Peyer's patch (tissue), 4 donors: ENCODE data around the gene SLC7A10. TPM values are rescaled to one million over a fixed set of nuclear protein-coding genes. Genes with fewer than 3 reads are reported as not detected.

ENCODE experiments used
- DNase-seq, 3 donors: peaks; one replicate each; pipeline ENCODE4 v3.0.0-alpha.2; 2017 to 2019
- H3K27ac ChIP-seq, 4 donors: fragments of 200-600 bp; sonication (generic); one replicate each; pipeline ENCODE4 v1.5.1; 2016 to 2019
- H3K27me3 ChIP-seq, 2 donors: fragments of 200-600 bp; sonication (generic); one replicate each; pipeline ENCODE4 v1.5.1; 2019
- H3K36me3 ChIP-seq, 3 donors: fragments of 200-600 bp; sonication (generic); one replicate each; pipeline ENCODE4 v1.5.1; 2016 to 2019
- H3K4me1 ChIP-seq, 4 donors: fragments of 200-600 bp; sonication (generic); one replicate each; pipeline ENCODE4 v1.5.1; 2016 to 2019
- H3K4me3 ChIP-seq, 4 donors: fragments of 200-600 bp; sonication (generic); 1 replicate in 3 of 4; 2 replicates in 1 of 4; pipeline ENCODE4 v1.5.1; 2016 to 2019; ENCODE audit warnings: mild to moderate bottlenecking in 1 of 4
- H3K9me3 ChIP-seq, 4 donors: fragments of 200-600 bp; sonication (generic); one replicate each; pipeline ENCODE4 v1.5.1; 2016 to 2019; ENCODE audit warnings: mild to moderate bottlenecking in 1 of 4
- POLR2A ChIP-seq, 2 donors: fragments of 450-650 bp; IDR thresholded peaks; one replicate each; pipeline ENCODE4 v1.5.1; 2017; ENCODE audit warnings: antibody characterized with exemption in 2 of 2, mild to moderate bottlenecking in 2 of 2, moderate library complexity in 2 of 2
- total RNA-seq, 4 donors: library from RNA; depleted of rRNA; stranded (reverse); fragments of >200 nt; gene quantifications; one replicate each; pipeline ENCODE4 v1.1.0, GENCODE V29; 2016
- TF ChIP-seq, protein P1 (sequence below), 6 experiments: fragments of 450-650 bp in 4 of 6; fragments of 200-600 bp in 2 of 6; sonication (generic) in 1 of 6; IDR thresholded peaks; one replicate each; pipeline ENCODE4 v1.5.1; 2017 to 2019; ENCODE audit warnings: antibody characterized with exemption in 6 of 6, mild to moderate bottlenecking in 3 of 6, moderate library complexity in 1 of 6

SLC7A10 gene
- total RNA-seq, 4 donors from 2014 or later: not detected

DNA sequence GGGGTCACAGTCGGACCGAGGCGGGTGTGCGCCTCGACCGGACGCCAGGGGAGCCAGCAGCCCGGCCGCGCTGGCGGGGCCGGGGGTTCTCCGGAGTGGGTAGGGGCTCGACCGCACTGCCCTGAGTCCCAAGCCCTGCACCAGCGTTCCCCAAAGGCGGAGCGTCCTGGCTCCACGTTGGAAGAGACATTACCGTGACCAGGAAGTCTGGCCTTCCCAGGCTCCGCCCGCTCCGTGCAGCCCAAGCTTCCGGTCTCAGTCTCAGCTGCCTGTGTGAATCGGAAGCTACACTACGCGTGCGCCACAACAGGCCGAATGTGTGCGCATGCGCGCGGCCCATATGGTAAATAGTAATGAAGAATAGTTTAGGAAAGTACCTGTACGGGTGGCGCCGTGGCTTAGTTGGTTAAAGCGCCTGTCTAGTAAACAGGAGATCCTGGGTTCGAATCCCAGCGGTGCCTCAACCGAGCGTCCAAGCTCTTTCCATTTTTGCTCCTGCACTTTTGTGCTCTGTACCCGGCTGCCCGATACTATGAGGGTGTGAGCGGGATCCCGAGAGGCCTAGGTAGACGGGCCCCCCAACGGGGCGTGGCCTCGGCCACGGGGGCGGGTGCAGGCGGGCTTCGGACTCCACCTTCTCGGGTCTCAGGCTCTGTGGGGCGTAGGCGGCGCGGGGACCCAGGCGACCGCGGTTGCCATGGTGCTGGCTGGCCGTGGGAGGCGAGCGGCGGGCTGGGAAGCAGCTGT, 48.8 kb downstream of the SLC7A10 start:
- H3K36me3 ChIP-seq: no peaks in the 10 kb centered on the region
- peak; percentile 93 to 99 (median 98) for DNase-seq
- no peaks in the 10 kb centered on the region for H3K27me3 ChIP-seq
- H3K4me1 ChIP-seq: peaks cover 0 to 19% (median 6%) of the 10 kb centered on the region in 4 donors
- peak; percentile 68 to 78 for TF ChIP-seq POLR2A (IDR thresholded peaks at IDR 0.05)
- TF ChIP-seq, protein P1, sequence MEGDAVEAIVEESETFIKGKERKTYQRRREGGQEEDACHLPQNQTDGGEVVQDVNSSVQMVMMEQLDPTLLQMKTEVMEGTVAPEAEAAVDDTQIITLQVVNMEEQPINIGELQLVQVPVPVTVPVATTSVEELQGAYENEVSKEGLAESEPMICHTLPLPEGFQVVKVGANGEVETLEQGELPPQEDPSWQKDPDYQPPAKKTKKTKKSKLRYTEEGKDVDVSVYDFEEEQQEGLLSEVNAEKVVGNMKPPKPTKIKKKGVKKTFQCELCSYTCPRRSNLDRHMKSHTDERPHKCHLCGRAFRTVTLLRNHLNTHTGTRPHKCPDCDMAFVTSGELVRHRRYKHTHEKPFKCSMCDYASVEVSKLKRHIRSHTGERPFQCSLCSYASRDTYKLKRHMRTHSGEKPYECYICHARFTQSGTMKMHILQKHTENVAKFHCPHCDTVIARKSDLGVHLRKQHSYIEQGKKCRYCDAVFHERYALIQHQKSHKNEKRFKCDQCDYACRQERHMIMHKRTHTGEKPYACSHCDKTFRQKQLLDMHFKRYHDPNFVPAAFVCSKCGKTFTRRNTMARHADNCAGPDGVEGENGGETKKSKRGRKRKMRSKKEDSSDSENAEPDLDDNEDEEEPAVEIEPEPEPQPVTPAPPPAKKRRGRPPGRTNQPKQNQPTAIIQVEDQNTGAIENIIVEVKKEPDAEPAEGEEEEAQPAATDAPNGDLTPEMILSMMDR (IDR thresholded peaks at IDR 0.05): peak in 3 of 6 experiments; percentile 21 to 45 (median 43)
- H3K4me3 ChIP-seq: peak overlapping the region; percentile 83 to 95 (median 91)
- peak overlapping the region; percentile 93 to 96 (median 95) for H3K27ac ChIP-seq
- no peaks in the 10 kb centered on the region for H3K9me3 ChIP-seq

- Histone ChIP-seq H3K9me3 (no peaks in the 10 kb centered on the region), H3K27ac (peak overlapping the region; percentile 93 to 96 (median 95)), H3K4me3 (peak overlapping the region; percentile 83 to 95 (median 91)), H3K4me1 (peaks cover 0 to 26% (median 6%) of the 10 kb centered on the region in 4 donors), H3K27me3 (no peaks in the 10 kb centered on the region), H3K36me3 (no peaks in the 10 kb centered on the region)
- TF ChIP-seq POLR2A (IDR thresholded peaks at IDR 0.05): no peak
- TF ChIP-seq, protein P1 (IDR thresholded peaks at IDR 0.05): no peak
- DNase-seq: no peak
Measured at GRCh38 chr19:33175886-33176669, 49.6 kb downstream of the SLC7A10 start.

DNA sequence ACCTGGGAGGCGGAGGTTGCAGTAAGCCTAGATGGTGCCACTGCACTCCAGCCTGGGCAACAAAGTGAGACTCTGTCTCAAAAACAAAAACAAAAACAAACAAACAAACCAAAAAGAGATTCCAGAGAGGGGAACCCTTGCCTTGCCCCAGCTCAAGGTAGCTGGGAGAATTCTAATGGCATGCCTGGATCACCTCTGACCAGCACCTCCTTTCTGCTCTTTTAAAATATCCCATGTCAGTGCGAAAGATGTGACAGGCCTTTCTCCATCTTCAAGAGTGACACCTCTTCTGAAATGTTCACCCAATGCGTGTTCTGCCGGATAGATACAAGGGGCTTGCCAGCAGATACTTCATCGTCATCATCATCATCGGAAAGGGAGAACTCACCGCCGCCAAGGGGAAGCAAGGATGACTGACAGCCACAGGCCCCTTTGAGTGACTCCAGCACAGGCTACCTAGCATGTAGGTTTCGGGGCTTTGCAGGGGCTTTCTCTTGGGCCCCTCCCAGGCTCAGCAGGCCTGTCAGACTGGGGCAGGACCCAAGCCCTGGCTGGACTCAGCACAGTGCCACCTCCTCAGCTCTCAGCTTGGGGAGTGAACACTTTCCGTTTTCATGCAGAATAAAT, 50.4 kb downstream of the SLC7A10 start:
- Histone ChIP-seq H3K4me3 (no peak overlapping the region), H3K36me3 (no peaks in the 10 kb centered on the region), H3K27ac (no peak overlapping the region), H3K9me3 (no peaks in the 10 kb centered on the region), H3K27me3 (no peaks in the 10 kb centered on the region), H3K4me1 (peaks cover 0 to 31% (median 6%) of the 10 kb centered on the region in 4 donors)
- TF ChIP-seq, protein P1 (IDR thresholded peaks at IDR 0.05): no peak
- TF ChIP-seq POLR2A (IDR thresholded peaks at IDR 0.05): no peak
- no peak for DNase-seq

DNA sequence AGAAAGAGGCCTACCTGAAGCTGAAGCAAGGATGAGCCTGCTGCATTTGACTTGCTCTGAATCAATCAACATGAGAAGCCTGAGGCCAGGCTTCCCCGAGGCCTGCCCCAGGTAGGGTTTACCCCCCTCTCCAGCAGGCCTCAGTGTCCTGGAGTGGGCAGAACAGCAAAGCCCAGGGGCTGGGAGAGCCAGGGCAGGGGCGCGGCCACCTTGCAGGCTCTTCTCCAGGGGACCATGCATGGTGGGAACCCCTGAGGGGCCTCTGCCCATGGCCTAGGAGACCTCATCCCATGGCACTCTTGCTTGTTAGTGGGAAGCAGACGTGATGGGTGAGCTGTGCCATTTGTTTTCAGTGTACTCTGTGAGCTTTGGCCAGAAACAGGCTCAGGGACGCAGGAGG, 51.5 kb downstream of the SLC7A10 start:
- TF ChIP-seq, protein P1 (IDR thresholded peaks at IDR 0.05): no peak
- no peak for TF ChIP-seq POLR2A (IDR thresholded peaks at IDR 0.05)
- Histone ChIP-seq H3K4me3 (no peak overlapping the region), H3K9me3 (no peaks in the 10 kb centered on the region), H3K36me3 (no peaks in the 10 kb centered on the region), H3K27me3 (no peaks in the 10 kb centered on the region), H3K4me1 (peaks cover 0 to 31% (median 6%) of the 10 kb centered on the region in 4 donors), H3K27ac (no peak overlapping the region)
- DNase-seq: no peak

DNA sequence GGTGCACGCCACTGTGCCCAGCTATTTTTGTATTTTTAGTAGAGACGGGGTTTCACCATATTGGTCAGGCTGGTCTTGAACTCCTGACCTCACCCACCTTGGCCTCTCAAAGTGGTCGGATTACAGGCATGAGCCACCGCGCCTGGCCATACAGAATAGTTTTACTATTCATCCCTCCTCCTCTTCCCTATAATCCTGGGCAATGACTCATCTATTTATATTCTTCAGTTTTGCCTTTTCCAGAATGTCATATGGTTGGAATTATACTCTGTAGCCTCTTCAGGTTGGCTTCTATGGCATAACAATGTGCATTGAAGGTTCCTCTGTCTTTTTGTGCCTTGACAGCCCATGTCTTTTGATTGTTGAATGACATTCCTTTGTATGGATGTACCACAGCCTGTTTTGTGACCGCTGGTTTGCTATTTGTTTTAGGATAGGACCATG, 53.7 kb downstream of the SLC7A10 start:
- H3K27ac ChIP-seq: peak overlapping the region in 1 of 4 donors; percentile 2
- H3K36me3 ChIP-seq: no peaks in the 10 kb centered on the region
- H3K27me3 ChIP-seq: no peaks in the 10 kb centered on the region
- no peaks in the 10 kb centered on the region for H3K9me3 ChIP-seq
- peaks cover 0 to 21% (median 2%) of the 10 kb centered on the region in 4 donors for H3K4me1 ChIP-seq
- TF ChIP-seq, protein P1 (IDR thresholded peaks at IDR 0.05): no peak
- no peak for TF ChIP-seq POLR2A (IDR thresholded peaks at IDR 0.05)
- DNase-seq: no peak
- no peak overlapping the region for H3K4me3 ChIP-seq
